Uterus (tissue), 2 donors: ENCODE measurements around the gene TRAPPC2L.

Experiments
- POLR2A ChIP-seq, 2 donors: fragments of 450-650 bp; IDR thresholded peaks; one replicate each; pipeline ENCODE4 v1.6.1; 2016; ENCODE audit warnings: antibody characterized with exemption in 2 of 2, mild to moderate bottlenecking in 1 of 2, moderate library complexity in 1 of 2
- TF ChIP-seq, protein P1 (sequence below), 4 experiments: fragments of 200-600 bp in 2 of 4; fragments of 450-650 bp in 2 of 4; sonication (generic) in 2 of 4; IDR thresholded peaks; one replicate each; pipeline ENCODE4 v1.5.1; 2016 to 2019; ENCODE audit warnings: antibody characterized with exemption in 4 of 4, mild to moderate bottlenecking in 2 of 4, moderate library complexity in 1 of 4

DNA sequence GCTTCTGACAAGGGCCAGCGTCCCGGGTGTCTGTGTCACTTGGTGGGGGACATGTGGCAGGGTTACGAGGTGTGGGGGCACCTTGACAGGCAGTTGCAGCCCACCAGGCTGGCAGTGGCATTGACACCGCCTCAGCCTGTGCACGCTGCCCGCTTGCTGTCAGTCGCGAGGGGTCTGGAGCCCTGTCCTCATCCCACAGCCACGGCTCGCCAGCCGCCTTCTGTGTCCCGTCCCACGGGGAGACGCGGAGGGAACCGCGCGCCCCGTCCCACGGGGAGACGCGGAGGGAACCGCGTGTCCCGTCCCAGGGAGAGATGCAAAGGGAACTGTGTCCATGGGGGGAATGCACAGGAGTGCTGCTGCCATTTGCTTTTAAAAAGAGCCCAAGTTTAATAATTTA lies 6.0 kb downstream of the TRAPPC2L start:
- TF ChIP-seq, protein P1, sequence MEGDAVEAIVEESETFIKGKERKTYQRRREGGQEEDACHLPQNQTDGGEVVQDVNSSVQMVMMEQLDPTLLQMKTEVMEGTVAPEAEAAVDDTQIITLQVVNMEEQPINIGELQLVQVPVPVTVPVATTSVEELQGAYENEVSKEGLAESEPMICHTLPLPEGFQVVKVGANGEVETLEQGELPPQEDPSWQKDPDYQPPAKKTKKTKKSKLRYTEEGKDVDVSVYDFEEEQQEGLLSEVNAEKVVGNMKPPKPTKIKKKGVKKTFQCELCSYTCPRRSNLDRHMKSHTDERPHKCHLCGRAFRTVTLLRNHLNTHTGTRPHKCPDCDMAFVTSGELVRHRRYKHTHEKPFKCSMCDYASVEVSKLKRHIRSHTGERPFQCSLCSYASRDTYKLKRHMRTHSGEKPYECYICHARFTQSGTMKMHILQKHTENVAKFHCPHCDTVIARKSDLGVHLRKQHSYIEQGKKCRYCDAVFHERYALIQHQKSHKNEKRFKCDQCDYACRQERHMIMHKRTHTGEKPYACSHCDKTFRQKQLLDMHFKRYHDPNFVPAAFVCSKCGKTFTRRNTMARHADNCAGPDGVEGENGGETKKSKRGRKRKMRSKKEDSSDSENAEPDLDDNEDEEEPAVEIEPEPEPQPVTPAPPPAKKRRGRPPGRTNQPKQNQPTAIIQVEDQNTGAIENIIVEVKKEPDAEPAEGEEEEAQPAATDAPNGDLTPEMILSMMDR (IDR thresholded peaks at IDR 0.05), result no peak
- TF ChIP-seq POLR2A (IDR thresholded peaks at IDR 0.05), result no peak
